IMR-90 (cell line): ENCODE measurements around the gene PIKFYVE. TPM values are rescaled to one million over a fixed set of nuclear protein-coding genes. Genes with fewer than 3 reads are reported as not detected.
"Not testable (repeated sequence)": the region's sequence is repeated elsewhere in the genome, so short reads cannot be mapped to it uniquely, and the experiment has no call there.

Experiments
- ATAC-seq: fragments of 200-7000 bp; cut with Tn5 transposase; 2 replicates; pipeline ENCODE4 v1.9.1; 2020; ENCODE audit warnings: low read depth, mild to moderate bottlenecking, moderate library complexity
- BruUV-seq: library from RNA; stranded (reverse); fragments of 400-500 nt; replicated peaks from 2 replicates; lab custom pipeline; 2021; lab: Mats Ljungman, UMichigan
- CTCF ChIA-PET: fragments of 300-600 bp; formaldehyde crosslinking; extraction: SDS; loops from one replicate; lab custom pipeline; 2021; ENCODE audit warnings: antibody characterized with exemption; lab: Yijun Ruan, JAX
- POLR2A ChIA-PET: fragments of 300-600 bp; sonication (Branson Sonifier 250); formaldehyde crosslinking; loops from one replicate; lab custom pipeline; 2022; ENCODE audit warnings: antibody characterized with exemption; ENCODE audit not compliant: unreplicated experiment; lab: Charles Lee
- DNase-seq: peaks from one replicate; pipeline ENCODE4 v3.0.0; 2013
- H2AFZ ChIP-seq: replicated peaks from 2 replicates; pipeline ENCODE3; 2013; ENCODE audit warnings: low read length, mild to moderate bottlenecking; ENCODE audit not compliant: poor library complexity
- H2AK5ac ChIP-seq: 2 replicates; pipeline ENCODE4 v1.6.1; 2013; ENCODE audit warnings: low read depth, low read length, inconsistent platforms
- H2AK9ac ChIP-seq: replicated peaks from 2 replicates; pipeline ENCODE3; 2013; ENCODE audit warnings: mild to moderate bottlenecking, low read depth, low read length, moderate library complexity; ENCODE audit not compliant: poor library complexity
- H2BK120ac ChIP-seq: 2 replicates; pipeline ENCODE4 v1.6.1; 2013; ENCODE audit warnings: low read depth, low read length, inconsistent platforms
- H2BK15ac ChIP-seq: 3 replicates; pipeline ENCODE4 v1.6.1; 2013; ENCODE audit warnings: low read depth, low read length, inconsistent platforms
- H2BK20ac ChIP-seq: 2 replicates; pipeline ENCODE4 v1.6.1; 2013; ENCODE audit warnings: low read depth, mild to moderate bottlenecking, inconsistent platforms, low read length, moderate library complexity
- H2BK5ac ChIP-seq: 2 replicates; pipeline ENCODE4 v1.6.1; 2013; ENCODE audit warnings: mild to moderate bottlenecking, low read depth, low read length, inconsistent platforms; ENCODE audit not compliant: poor library complexity, severe bottlenecking
- H3K14ac ChIP-seq: replicated peaks from 2 replicates; pipeline ENCODE4 v1.6.1; 2013; ENCODE audit warnings: low read depth, low read length, inconsistent platforms
- H3K18ac ChIP-seq: 2 replicates; pipeline ENCODE4 v1.6.1; 2013; ENCODE audit warnings: low read depth, low read length, control low read depth
- H3K23ac ChIP-seq: 2 replicates; pipeline ENCODE4 v1.6.1; 2013; ENCODE audit warnings: low read depth, low read length, inconsistent platforms
- H3K27ac ChIP-seq: 2 replicates; pipeline ENCODE4 v1.5.1; 2013; ENCODE audit warnings: mild to moderate bottlenecking, control low read depth, low read length; ENCODE audit not compliant: insufficient read depth
- H3K27me3 ChIP-seq: 2 replicates; pipeline ENCODE4 v1.6.1; 2013; ENCODE audit warnings: low read length; ENCODE audit not compliant: control insufficient read depth, insufficient read depth
- H3K36me3 ChIP-seq: 2 replicates; pipeline ENCODE4 v1.6.1; 2013; ENCODE audit warnings: low read length, mixed read lengths; ENCODE audit not compliant: control insufficient read depth, insufficient read depth
- H3K4ac ChIP-seq: 2 replicates; pipeline ENCODE4 v1.6.1; 2013; ENCODE audit warnings: low read depth, low read length, inconsistent platforms
- H3K4me1 ChIP-seq: 2 replicates; pipeline ENCODE4 v1.6.1; 2013; ENCODE audit warnings: low read length, mixed read lengths; ENCODE audit not compliant: control insufficient read depth, insufficient read depth
- H3K4me2 ChIP-seq: 2 replicates; pipeline ENCODE4 v1.6.1; 2013; ENCODE audit warnings: low read depth, mild to moderate bottlenecking, control low read depth, low read length, moderate library complexity
- H3K4me3 ChIP-seq: 2 replicates; pipeline ENCODE4 v1.5.1; 2013; ENCODE audit warnings: low read depth, mild to moderate bottlenecking, control low read depth, low read length, moderate library complexity; ENCODE audit not compliant: insufficient read depth
- H3K56ac ChIP-seq: 2 replicates; pipeline ENCODE4 v1.6.1; 2013; ENCODE audit warnings: low read length, inconsistent platforms; ENCODE audit not compliant: insufficient read depth; ENCODE audit errors: extremely low read depth
- H3K79me1 ChIP-seq, 2 experiments: 2 replicates each; pipeline ENCODE4 v1.6.1; 2013; ENCODE audit warnings: low read length in 2 of 2, inconsistent platforms in 1 of 2, low read depth in 1 of 2
- H3K9ac ChIP-seq: 2 replicates; pipeline ENCODE4 v1.6.1; 2013; ENCODE audit warnings: low read depth, low read length, control low read depth
- H3K9me1 ChIP-seq: 2 replicates; pipeline ENCODE4 v1.6.1; 2013; ENCODE audit warnings: low read length, inconsistent platforms; ENCODE audit not compliant: insufficient read depth
- H3K9me3 ChIP-seq: 2 replicates; pipeline ENCODE4 v1.6.1; 2013; ENCODE audit warnings: low read length; ENCODE audit not compliant: control insufficient read depth, insufficient read depth
- H4K20me1 ChIP-seq: 2 replicates; pipeline ENCODE4 v1.6.1; 2013; ENCODE audit warnings: low read length, inconsistent platforms; ENCODE audit not compliant: insufficient read depth
- H4K5ac ChIP-seq: 2 replicates; pipeline ENCODE4 v1.6.1; 2013; ENCODE audit warnings: mild to moderate bottlenecking, low read depth, low read length, control low read depth
- H4K8ac ChIP-seq, 2 experiments: 2 replicates each; pipeline ENCODE4 v1.6.1; 2013; ENCODE audit warnings: low read depth in 2 of 2, low read length in 2 of 2, control low read depth in 1 of 2, inconsistent platforms in 1 of 2
- H4K91ac ChIP-seq: 2 replicates; pipeline ENCODE4 v1.6.1; 2013; ENCODE audit warnings: low read depth, low read length, inconsistent platforms; ENCODE audit not compliant: insufficient read depth
- WGBS, 2 experiments: methylation state at CpG; one replicate each; pipeline versions ENCODE4 v1.1.5 to v1.1.7; 2013; ENCODE audit warnings: missing lambda C conversion rate in 2 of 2; ENCODE audit not compliant: insufficient read length in 1 of 2; ENCODE audit errors: extremely low coverage in 2 of 2; 5-methylcytosine and 5-hydroxymethylcytosine counted together
- dilution Hi-C: fragments of 300-500 bp; cut with HindIII; formaldehyde crosslinking; loops from one replicate; pipeline ENCODE4 v1.14.3; 2018; ENCODE audit warnings: low sequenced_read_pairs; ENCODE audit not compliant: unreplicated experiment
- in situ Hi-C: fragments of 300-500 bp; cut with MboI; formaldehyde crosslinking; loops from 3 replicates; pipeline ENCODE4 v1.14.3; 2019; ENCODE audit warnings: low sequenced_read_pairs, inconsistent platforms, mixed read lengths
- intact Hi-C: fragments of 100-400 bp; cut with micrococcal nuclease; formaldehyde crosslinking; loops from 2 replicates; pipeline ENCODE4 v1.10.0; 2022
- polyA plus RNA-seq, 3 experiments: library from polyadenylated mRNA; depleted of rRNA; stranded (reverse); fragments of >200 nt; gene quantifications; 2 replicates each; pipeline ENCODE4 v1.2.3, GENCODE V29; 2012; ENCODE audit warnings: low replicate concordance in 1 of 3
- total RNA-seq: library from RNA; depleted of rRNA; stranded (reverse); fragments of >200 nt; gene quantifications from 2 replicates; pipeline ENCODE4 v1.2.3, GENCODE V29; 2012

PIKFYVE gene
- total and polyA plus RNA-seq, 2 of the 4 experiments (the other 2 are of a cell fraction), result 9.3 to 34.6 TPM

GRCh38 chr2:208356420-208356819 lies 90.4 kb downstream of the PIKFYVE start:
- H3K56ac ChIP-seq, H4K20me1 ChIP-seq, DNase-seq, H3K18ac ChIP-seq, H3K4me3 ChIP-seq, H2AFZ ChIP-seq, dilution Hi-C loops, H3K9me3 ChIP-seq, H3K27me3 ChIP-seq, H4K5ac ChIP-seq, H3K9me1 ChIP-seq, H3K4ac ChIP-seq, CTCF ChIA-PET, H3K23ac ChIP-seq, H3K9ac ChIP-seq, POLR2A ChIA-PET, H2BK20ac ChIP-seq, in situ Hi-C loops, H3K14ac ChIP-seq, H2BK5ac ChIP-seq, H4K8ac ChIP-seq, H2AK5ac ChIP-seq, H2BK120ac ChIP-seq, H3K4me2 ChIP-seq, H4K91ac ChIP-seq, H2AK9ac ChIP-seq, H3K27ac ChIP-seq, H2BK15ac ChIP-seq, H3K4me1 ChIP-seq, H3K79me1 ChIP-seq: not testable (repeated sequence)
- peaks cover 19% of the 10 kb centered on the region for H3K36me3 ChIP-seq
- no CpG with 5 or more reads among the region's 3 CpGs for WGBS, 2 experiments
- ATAC-seq, result peak; percentile 59
- intact Hi-C loops, result loop anchor here (10.0 kb wide), 1 partner anchor 182 kb away; no protein-coding TSS in a partner anchor
- BruUV-seq, result TSS peak; percentile 53
